SK-N-MC (cell line): ENCODE measurements around the gene ITPR2.

Experiments
- DNase-seq: peaks from one replicate; pipeline ENCODE4 v3.0.0-alpha.2; 2011; ENCODE audit warnings: low read depth, low spot score
- H3K27ac ChIP-seq: fragments of 200-600 bp; sonication (generic); 2 replicates; pipeline ENCODE4 v1.5.1; 2016; ENCODE audit warnings: mixed run types
- H3K36me3 ChIP-seq: fragments of 200-600 bp; sonication (generic); 2 replicates; pipeline ENCODE4 v1.6.1; 2017; ENCODE audit warnings: antibody characterized with exemption, low read length, mixed read lengths; ENCODE audit not compliant: insufficient read depth
- H3K4me3 ChIP-seq: fragments of 200-600 bp; sonication (generic); 2 replicates; pipeline ENCODE4 v1.5.1; 2016
- H3K9ac ChIP-seq: fragments of 200-600 bp; sonication (generic); 2 replicates; pipeline ENCODE4 v1.8.0; 2017; ENCODE audit warnings: mixed run types, mixed read lengths; ENCODE audit not compliant: insufficient read length
- H3K9me3 ChIP-seq: fragments of 200-600 bp; sonication (generic); 2 replicates; pipeline ENCODE4 v1.6.1; 2017; ENCODE audit warnings: low read depth, mild to moderate bottlenecking, antibody characterized with exemption, low read length, moderate library complexity, mixed read lengths
- EZH2 ChIP-seq: fragments of 200-600 bp; sonication (generic); IDR thresholded peaks from one replicate; pipeline ENCODE4 v1.6.1; 2017; ENCODE audit warnings: antibody characterized with exemption
- FOXP2 ChIP-seq: optimal IDR thresholded peaks from 2 replicates; pipeline ENCODE3; 2011; ENCODE audit warnings: mild to moderate bottlenecking, moderate library complexity; ENCODE audit not compliant: insufficient read depth; ENCODE audit errors: extremely low read length, control extremely low read depth
- POLR2AphosphoS5 ChIP-seq: IDR thresholded peaks from 2 replicates; pipeline ENCODE4 v1.6.1; 2012; ENCODE audit warnings: mild to moderate bottlenecking, low read depth, low read length, borderline replicate concordance

ITPR2 gene

GRCh38 chr12:26748741-26749431 lies 84.1 kb downstream of the ITPR2 start:
- H3K9ac ChIP-seq, result no peak overlapping the region
- no peak for DNase-seq
- no peaks in the 10 kb centered on the region for H3K9me3 ChIP-seq
- no peak for TF ChIP-seq EZH2
- TF ChIP-seq POLR2AphosphoS5, result no peak
- no peak for TF ChIP-seq FOXP2
- H3K4me3 ChIP-seq, result no peak overlapping the region
- H3K27ac ChIP-seq, result no peak overlapping the region
- H3K36me3 ChIP-seq, result no peaks in the 10 kb centered on the region

- no peak for DNase-seq
- Histone ChIP-seq H3K9ac (no peak overlapping the region), H3K9me3 (no peaks in the 10 kb centered on the region), H3K27ac (no peak overlapping the region), H3K4me3 (no peak overlapping the region), H3K36me3 (no peaks in the 10 kb centered on the region)
- no peak for TF ChIP-seq POLR2AphosphoS5
Measured at GRCh38 chr12:26748412-26748740, 84.6 kb downstream of the ITPR2 start.

GRCh38 chr12:26746121-26746714 lies 86.8 kb downstream of the ITPR2 start:
- no peak for TF ChIP-seq POLR2AphosphoS5
- TF ChIP-seq EZH2, result no peak
- no peak for TF ChIP-seq FOXP2
- no peak for DNase-seq
- no peak overlapping the region for H3K9ac ChIP-seq
- no peaks in the 10 kb centered on the region for H3K9me3 ChIP-seq
- H3K4me3 ChIP-seq, result no peak overlapping the region
- no peaks in the 10 kb centered on the region for H3K36me3 ChIP-seq
- no peak overlapping the region for H3K27ac ChIP-seq

GRCh38 chr12:26744697-26745440 lies 88.1 kb downstream of the ITPR2 start:
- Histone ChIP-seq H3K9ac (no peak overlapping the region), H3K27ac (no peak overlapping the region)
- no peak for DNase-seq

GRCh38 chr12:26744042-26744626 lies 88.9 kb downstream of the ITPR2 start:
- Histone ChIP-seq H3K9ac (no peak overlapping the region), H3K27ac (no peak overlapping the region), H3K36me3 (no peaks in the 10 kb centered on the region), H3K9me3 (no peaks in the 10 kb centered on the region), H3K4me3 (no peak overlapping the region)
- DNase-seq, result no peak
- no peak for TF ChIP-seq EZH2
- TF ChIP-seq POLR2AphosphoS5, result no peak

More at GRCh38 chr12:26744697-26745440, 88.1 kb downstream of the ITPR2 start:
- Histone ChIP-seq H3K4me3 (no peak overlapping the region), H3K9me3 (no peaks in the 10 kb centered on the region), H3K36me3 (no peaks in the 10 kb centered on the region)
- TF ChIP-seq POLR2AphosphoS5, result no peak
- no peak for TF ChIP-seq FOXP2
- no peak for TF ChIP-seq EZH2

DNA sequence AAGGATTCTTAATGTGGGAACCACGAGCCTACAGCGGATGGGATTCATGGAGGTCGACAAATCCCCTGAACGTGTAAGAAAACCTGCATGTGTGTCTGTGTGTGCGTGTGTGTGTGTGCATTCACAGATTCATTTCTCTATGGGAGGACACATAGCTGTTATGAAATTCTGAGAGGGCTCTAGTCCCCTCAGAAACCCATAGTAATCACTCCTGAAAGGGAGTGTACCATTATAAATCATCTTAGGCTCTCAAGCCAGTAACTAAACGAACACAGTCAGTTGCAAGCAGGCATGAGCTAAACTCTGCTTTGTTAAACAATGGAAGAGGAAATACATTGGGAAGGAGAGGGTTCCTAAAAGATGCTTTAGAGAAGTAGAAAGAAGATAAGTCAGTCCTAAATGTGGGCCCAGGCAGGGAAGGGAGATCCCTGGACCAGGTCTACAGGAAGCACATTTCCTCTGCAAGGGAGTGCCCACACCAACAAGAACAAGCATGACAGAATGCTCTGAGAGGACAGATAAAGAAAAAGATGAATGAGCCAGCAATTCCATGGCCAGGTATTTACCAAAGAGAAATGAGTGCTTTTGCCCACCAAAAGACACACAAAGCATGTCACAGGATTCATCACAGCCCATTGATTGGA lies 91.3 kb downstream of the ITPR2 start:
- no peak overlapping the region for H3K4me3 ChIP-seq
- H3K36me3 ChIP-seq, result no peaks in the 10 kb centered on the region
- no peak overlapping the region for H3K9ac ChIP-seq
- 0 out of 2 replicates have a peak, but pooled peaks cover 3% of the 10 kb centered on the region for H3K9me3 ChIP-seq
- DNase-seq, result no peak
- no peak overlapping the region for H3K27ac ChIP-seq
- TF ChIP-seq FOXP2, result no peak
- TF ChIP-seq POLR2AphosphoS5, result no peak
- no peak for TF ChIP-seq EZH2

DNA sequence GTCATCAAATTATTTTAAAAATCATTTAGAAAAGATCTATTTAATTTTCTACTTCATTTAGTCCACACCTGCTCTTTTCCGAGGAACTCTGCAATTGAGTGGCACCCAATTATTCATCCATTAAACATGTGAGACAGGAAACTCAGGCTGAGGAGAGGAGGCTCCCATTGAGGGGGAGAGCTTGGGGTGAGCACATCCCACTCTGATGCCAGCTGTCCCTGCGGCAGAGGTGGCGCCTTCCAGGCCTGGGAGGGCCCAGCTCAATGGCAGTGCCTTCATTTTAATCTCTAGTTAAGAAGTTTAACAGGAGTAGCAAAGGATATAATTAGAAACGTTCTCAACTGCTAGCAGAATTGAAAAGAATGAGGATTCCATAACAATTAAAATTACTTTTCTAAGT lies 92.0 kb downstream of the ITPR2 start:
- H3K36me3 ChIP-seq, result no peaks in the 10 kb centered on the region
- H3K9me3 ChIP-seq, result 0 out of 2 replicates have a peak, but pooled peaks cover 3% of the 10 kb centered on the region
- DNase-seq, result no peak
- no peak overlapping the region for H3K27ac ChIP-seq
- TF ChIP-seq FOXP2 (no peak), EZH2 (no peak), POLR2AphosphoS5 (no peak)
- H3K9ac ChIP-seq, result no peak overlapping the region
- H3K4me3 ChIP-seq, result no peak overlapping the region

- no peak for DNase-seq
- TF ChIP-seq EZH2 (no peak), POLR2AphosphoS5 (no peak), FOXP2 (no peak)
- 0 out of 2 replicates have a peak, but pooled peaks cover 3% of the 10 kb centered on the region for H3K9me3 ChIP-seq
- no peak overlapping the region for H3K4me3 ChIP-seq
- H3K27ac ChIP-seq, result no peak overlapping the region
- H3K9ac ChIP-seq, result no peak overlapping the region
- no peaks in the 10 kb centered on the region for H3K36me3 ChIP-seq
Measured at GRCh38 chr12:26740348-26740747, 92.6 kb downstream of the ITPR2 start.
